Fibroblast of mammary gland (primary cell): ENCODE results near the gene YARS1.

Experiments used
- DNase-seq: peaks from one replicate; pipeline ENCODE4 v3.0.0-alpha.2; 2010; ENCODE audit warnings: low read depth
- H3K4me3 ChIP-seq: 2 replicates; pipeline ENCODE4 v1.5.1; 2011; ENCODE audit warnings: low read depth, mild to moderate bottlenecking, low read length, moderate library complexity; ENCODE audit not compliant: control insufficient read depth
- CTCF ChIP-seq: conservative IDR thresholded peaks from 2 replicates; pipeline ENCODE4 v1.5.1; 2011; ENCODE audit warnings: low read depth, low read length, inconsistent platforms; ENCODE audit not compliant: control insufficient read depth, insufficient read depth

YARS1 gene

GRCh38 chr1:32733582-32734321, 83.4 kb downstream of the YARS1 start:
- no peak for TF ChIP-seq CTCF

DNA sequence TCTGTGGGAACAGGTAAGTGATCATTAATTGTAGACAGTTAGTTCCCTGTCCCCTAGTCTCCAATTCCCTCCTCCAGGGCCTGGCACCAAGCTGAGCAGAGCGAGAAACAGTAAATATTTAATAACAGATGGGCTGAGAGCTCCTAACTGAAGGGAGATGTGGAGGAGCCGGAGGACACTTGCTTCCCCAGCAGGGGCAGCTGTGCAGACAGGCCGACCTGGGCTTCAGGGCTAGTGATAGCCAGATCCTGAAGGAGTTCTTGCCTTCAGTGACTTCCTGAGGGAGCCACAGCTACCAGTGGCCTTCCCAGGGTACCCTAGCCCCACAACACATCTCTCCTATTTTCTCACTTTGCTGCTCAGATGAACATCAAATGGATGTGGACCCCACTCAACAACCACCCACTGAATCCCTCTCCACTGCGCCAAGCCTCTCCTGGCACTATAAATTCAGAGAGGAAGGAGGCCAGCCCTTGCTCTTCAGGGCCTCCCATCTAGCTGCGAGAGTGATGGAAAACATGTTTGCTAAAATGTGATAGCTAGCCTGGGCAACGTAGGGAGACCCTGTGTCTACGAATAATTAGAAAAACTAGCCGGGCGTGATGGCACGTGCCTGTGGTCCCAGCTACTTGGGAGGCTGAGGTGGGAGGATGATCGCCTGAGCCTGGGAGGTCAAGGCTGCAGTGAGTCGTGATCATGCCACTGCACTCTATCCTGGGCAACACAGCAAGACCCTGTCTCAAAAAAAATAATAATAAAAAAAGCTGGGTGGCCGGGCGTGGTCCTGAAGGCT, 87.7 kb downstream of the YARS1 start:
- no peak for TF ChIP-seq CTCF
- no peak for DNase-seq
- H3K4me3 ChIP-seq: no peak overlapping the region

More at GRCh38 chr1:32733582-32734321, 83.4 kb downstream of the YARS1 start:
- DNase-seq: peak; percentile 71
- no peak overlapping the region for H3K4me3 ChIP-seq

DNA sequence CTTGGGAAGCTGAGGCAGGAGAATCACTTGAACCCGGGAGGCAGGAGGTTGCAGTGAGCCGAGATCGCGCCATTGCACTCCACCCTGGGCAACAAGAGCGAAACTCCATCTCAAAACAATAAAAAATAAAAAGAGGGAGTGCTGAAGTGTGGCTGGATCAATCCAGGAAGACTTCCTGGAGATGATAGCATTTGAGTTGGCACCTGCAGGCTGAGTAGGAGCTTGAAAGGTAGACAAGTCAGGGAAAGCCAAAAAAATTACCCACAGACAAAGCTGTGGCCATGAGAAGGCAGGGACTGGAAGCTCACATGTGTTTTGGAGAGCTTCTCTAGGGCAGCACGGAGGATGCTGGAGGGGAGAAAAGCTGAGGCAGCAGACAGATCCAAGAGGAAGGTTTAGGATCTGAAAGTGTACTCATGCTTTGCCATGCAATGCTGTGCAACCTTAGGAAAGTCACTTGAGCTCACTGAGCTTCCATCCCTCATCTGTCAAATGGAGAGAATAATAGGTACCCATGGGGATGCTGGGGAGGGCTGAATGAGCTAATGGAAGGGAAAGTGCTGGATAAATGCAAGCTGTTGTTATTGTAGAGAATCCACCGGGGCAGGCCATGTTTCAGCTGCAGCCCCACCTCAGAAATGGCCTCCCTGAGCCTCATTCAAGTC, 88.6 kb downstream of the YARS1 start:
- no peak for TF ChIP-seq CTCF

GRCh38 chr1:32727876-32728275, 89.3 kb downstream of the YARS1 start:
- no peak for TF ChIP-seq CTCF
- DNase-seq: no peak

More for the DNA sequence above, 88.6 kb downstream of the YARS1 start:
- no peak overlapping the region for H3K4me3 ChIP-seq
- DNase-seq: no peak

GRCh38 chr1:32725615-32725982, 91.6 kb downstream of the YARS1 start:
- TF ChIP-seq CTCF: no peak
- no peak overlapping the region for H3K4me3 ChIP-seq
- DNase-seq: no peak

More at GRCh38 chr1:32727876-32728275, 89.3 kb downstream of the YARS1 start:
- H3K4me3 ChIP-seq: no peak overlapping the region
